HepG2 (cell line): ENCODE measurements around the gene ATE1. TPM values are rescaled to one million over a fixed set of nuclear protein-coding genes. Genes with fewer than 3 reads are reported as not detected.

ENCODE experiments used
- MEIS1 ChIP-seq: sonication (generic); formaldehyde crosslinking; IDR thresholded peaks from 2 replicates; pipeline ENCODE4 v1.9.0; 2021; ENCODE audit warnings: mild to moderate bottlenecking, missing genetic modification reagents, moderate library complexity, borderline replicate concordance
- NCOA1 ChIP-seq: sonication (generic); formaldehyde crosslinking; IDR thresholded peaks from 2 replicates; pipeline ENCODE4 v1.9.0; 2021; ENCODE audit warnings: missing genetic modification reagents
- PAF1 ChIP-seq: IDR thresholded peaks from 2 replicates; pipeline ENCODE4 v1.6.1; 2016; ENCODE audit warnings: missing genetic modification reagents, missing compliant biosample characterization
- RELA ChIP-seq: sonication (generic); formaldehyde crosslinking; IDR thresholded peaks from 2 replicates; pipeline ENCODE4 v1.4.0; 2020; ENCODE audit warnings: missing genetic modification reagents
- RFX3 ChIP-seq: IDR thresholded peaks from 2 replicates; pipeline ENCODE4 v1.6.1; 2016; ENCODE audit warnings: missing biosample characterization, missing genetic modification reagents
- SIX1 ChIP-seq: sonication (generic); formaldehyde crosslinking; IDR thresholded peaks from 2 replicates; pipeline ENCODE4 v1.4.0; 2020; ENCODE audit warnings: missing genetic modification reagents, borderline replicate concordance
- SKI ChIP-seq: fragments of 450-650 bp; IDR thresholded peaks from one replicate; pipeline ENCODE4 v1.6.1; 2018; ENCODE audit warnings: mild to moderate bottlenecking; ENCODE audit not compliant: partially characterized antibody
- THYN1 ChIP-seq: sonication (generic); formaldehyde crosslinking; IDR thresholded peaks from 2 replicates; pipeline ENCODE4 v1.8.1; 2023; ENCODE audit warnings: low read depth, mild to moderate bottlenecking, moderate library complexity, missing genetic modification reagents, borderline replicate concordance
- WIZ ChIP-seq: sonication (generic); formaldehyde crosslinking; IDR thresholded peaks from 2 replicates; pipeline ENCODE4 v1.5.1; 2020; ENCODE audit warnings: mild to moderate bottlenecking, missing genetic modification reagents
- ZFP82 ChIP-seq: sonication (generic); formaldehyde crosslinking; IDR thresholded peaks from 2 replicates; pipeline ENCODE4 v1.5.1; 2020; ENCODE audit warnings: mild to moderate bottlenecking, missing genetic modification reagents, borderline replicate concordance
- ZNF629 ChIP-seq: sonication (generic); formaldehyde crosslinking; conservative IDR thresholded peaks from 2 replicates; pipeline ENCODE4 v1.5.0; 2020; ENCODE audit warnings: missing genetic modification reagents
- polyA plus RNA-seq, 8 experiments: library from polyadenylated mRNA; depleted of rRNA in 3 of 8; stranded (reverse) in 7 of 8; unstranded in 1 of 8; fragments of >200 nt; fragmentation: Illumina TruSeq in 4 of 8; extraction: Trizol in 4 of 8; gene quantifications; 2 replicates each; pipeline versions ENCODE4 v1.2.1 to v1.2.3, GENCODE V29; 2011 to 2016; ENCODE audit warnings: low read depth in 4 of 8, missing spikeins in 1 of 8, mixed read lengths in 1 of 8; ENCODE audit not compliant: insufficient read depth in 1 of 8
- total RNA-seq, 5 experiments: library from RNA; depleted of rRNA; stranded (reverse); fragments of >200 nt; fragmentation: Illumina TruSeq; extraction: Trizol; gene quantifications; 2 replicates each; pipeline ENCODE4 v1.2.3, GENCODE V29; 2016; ENCODE audit warnings: low read depth in 1 of 5
- TF ChIP-seq, protein P1 (sequence below): sonication (generic); formaldehyde crosslinking; IDR thresholded peaks from 2 replicates; pipeline ENCODE4 v1.4.0; 2020; ENCODE audit warnings: mild to moderate bottlenecking, missing genetic modification reagents
- TF ChIP-seq, protein P2 (sequence below): sonication (generic); formaldehyde crosslinking; conservative IDR thresholded peaks from 2 replicates; pipeline ENCODE4 v1.4.0; 2020; ENCODE audit warnings: mild to moderate bottlenecking, missing genetic modification reagents, moderate library complexity
- TF ChIP-seq, protein P3 (sequence below): sonication (generic); formaldehyde crosslinking; IDR thresholded peaks from 2 replicates; pipeline ENCODE4 v1.4.0; 2020; ENCODE audit warnings: missing genetic modification reagents

Gene ATE1
- total and polyA plus RNA-seq, 2 of the 13 experiments (the other 11 are each of a cell fraction or from before 2014, with no cell fraction given): 17.5 to 42.2 TPM

DNA sequence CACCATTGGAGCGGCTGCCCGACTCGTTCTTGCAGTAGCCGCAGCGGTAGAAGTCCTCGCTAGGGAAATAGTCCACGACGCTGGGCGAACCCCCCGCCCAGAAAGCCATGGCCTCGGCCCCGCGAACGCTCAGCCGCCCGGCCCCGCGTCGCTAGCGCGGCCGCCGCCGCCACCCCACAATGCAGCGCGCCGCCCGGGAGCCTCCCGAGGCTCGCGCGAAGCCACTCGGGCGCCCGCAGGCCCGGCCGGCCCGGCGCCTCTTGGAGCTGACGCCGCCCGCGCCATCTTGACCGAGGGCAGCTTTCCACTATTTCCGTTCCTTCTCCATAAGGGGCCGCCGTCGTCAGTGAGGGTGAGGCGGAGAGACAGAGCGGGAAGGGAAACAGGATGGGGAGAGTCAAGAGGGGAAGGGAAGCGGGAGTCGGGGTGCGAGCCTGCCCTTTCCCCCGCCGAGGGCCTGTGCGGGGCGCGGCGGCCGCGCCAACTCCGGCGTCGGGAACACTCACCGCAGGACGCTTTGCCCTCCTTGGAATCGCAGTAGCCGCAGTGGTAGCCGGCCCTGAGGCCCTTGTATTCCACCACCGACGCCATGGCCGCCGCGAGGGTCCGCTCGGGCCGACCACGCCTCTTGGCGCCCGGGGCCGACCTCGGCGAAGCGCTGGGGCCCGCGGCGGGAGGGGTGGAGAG, at the start of gene ATE1 (continued):
- TF ChIP-seq, protein P1, sequence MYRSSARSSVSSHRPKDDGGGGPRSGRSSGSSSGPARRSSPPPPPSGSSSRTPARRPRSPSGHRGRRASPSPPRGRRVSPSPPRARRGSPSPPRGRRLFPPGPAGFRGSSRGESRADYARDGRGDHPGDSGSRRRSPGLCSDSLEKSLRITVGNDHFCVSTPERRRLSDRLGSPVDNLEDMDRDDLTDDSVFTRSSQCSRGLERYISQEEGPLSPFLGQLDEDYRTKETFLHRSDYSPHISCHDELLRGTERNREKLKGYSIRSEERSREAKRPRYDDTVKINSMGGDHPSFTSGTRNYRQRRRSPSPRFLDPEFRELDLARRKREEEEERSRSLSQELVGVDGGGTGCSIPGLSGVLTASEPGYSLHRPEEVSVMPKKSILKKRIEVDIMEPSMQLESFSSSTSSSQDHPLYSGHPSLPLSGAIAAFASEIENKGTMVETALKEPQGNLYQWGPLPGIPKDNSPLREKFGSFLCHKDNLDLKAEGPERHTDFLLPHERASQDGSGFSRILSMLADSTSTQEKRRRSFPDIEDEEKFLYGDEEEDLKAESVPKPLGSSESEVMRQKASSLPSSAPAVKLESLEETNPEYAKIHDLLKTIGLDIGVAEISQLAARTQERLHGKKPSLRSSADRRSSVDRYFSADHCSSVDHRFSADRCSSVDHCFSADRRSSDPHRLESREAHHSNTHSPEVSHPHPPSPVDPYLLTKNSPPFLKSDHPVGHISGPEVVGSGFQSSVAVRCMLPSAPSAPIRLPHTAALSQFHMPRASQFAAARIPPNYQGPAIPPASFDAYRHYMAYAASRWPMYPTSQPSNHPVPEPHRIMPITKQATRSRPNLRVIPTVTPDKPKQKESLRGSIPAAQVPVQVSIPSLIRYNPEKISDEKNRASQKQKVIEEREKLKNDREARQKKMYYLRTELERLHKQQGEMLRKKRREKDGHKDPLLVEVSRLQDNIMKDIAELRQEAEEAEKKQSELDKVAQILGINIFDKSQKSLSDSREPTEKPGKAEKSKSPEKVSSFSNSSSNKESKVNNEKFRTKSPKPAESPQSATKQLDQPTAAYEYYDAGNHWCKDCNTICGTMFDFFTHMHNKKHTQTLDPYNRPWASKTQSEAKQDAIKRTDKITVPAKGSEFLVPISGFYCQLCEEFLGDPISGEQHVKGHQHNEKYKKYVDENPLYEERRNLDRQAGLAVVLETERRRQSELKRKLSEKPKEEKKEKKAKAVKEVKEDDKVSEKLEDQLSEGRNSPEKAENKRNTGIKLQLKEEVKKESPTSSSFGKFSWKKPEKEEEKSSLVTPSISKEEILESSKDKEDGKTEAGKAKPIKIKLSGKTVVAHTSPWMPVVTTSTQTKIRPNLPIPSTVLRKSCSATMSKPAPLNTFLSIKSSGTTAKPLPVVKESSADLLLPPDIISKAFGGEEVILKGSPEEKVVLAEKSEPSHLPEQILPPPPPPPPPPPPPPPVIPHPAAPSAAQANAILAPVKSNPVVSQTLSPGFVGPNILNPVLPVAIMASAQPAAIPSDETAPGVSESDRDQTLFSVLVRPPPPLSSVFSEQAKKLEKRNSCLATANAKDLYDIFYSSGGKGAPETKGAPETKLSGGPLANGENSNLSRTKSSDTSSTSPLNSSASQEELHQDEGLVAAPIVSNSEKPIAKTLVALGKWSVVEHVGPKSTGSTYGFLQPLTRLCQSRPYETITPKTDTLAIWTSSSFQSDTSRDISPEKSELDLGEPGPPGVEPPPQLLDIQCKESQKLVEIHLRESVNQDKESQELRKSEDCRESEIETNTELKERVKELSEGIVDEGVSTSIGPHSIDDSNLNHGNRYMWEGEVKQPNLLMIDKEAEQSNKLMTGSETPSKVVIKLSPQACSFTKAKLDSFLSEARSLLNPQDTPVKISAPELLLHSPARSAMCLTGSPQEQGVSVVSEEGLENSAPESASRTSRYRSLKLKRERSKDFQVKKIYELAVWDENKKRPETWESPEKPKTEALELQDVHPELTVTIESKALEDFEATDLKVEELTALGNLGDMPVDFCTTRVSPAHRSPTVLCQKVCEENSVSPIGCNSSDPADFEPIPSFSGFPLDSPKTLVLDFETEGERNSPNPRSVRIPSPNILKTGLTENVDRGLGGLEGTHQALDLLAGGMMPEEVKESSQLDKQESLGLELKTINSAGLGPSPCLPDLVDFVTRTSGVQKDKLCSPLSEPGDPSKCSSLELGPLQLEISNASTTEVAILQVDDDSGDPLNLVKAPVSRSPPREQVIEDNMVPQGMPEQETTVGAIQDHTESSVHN (CRISPR knock-in tag): no peak
- TF ChIP-seq RFX3 (CRISPR knock-in tag) (no peak), RELA (CRISPR knock-in tag) (no peak), PAF1 (CRISPR knock-in tag) (no peak), ZNF629 (CRISPR knock-in tag) (no peak), WIZ (no peak), SIX1 (CRISPR knock-in tag) (0 out of 2 replicates have a peak, but pooled peaks have one; percentile 2), NCOA1 (CRISPR knock-in tag) (no peak), SKI (no peak), THYN1 (CRISPR knock-in tag) (no peak), MEIS1 (no peak), ZFP82 (CRISPR knock-in tag) (peak; percentile 96)
- TF ChIP-seq, protein P2, sequence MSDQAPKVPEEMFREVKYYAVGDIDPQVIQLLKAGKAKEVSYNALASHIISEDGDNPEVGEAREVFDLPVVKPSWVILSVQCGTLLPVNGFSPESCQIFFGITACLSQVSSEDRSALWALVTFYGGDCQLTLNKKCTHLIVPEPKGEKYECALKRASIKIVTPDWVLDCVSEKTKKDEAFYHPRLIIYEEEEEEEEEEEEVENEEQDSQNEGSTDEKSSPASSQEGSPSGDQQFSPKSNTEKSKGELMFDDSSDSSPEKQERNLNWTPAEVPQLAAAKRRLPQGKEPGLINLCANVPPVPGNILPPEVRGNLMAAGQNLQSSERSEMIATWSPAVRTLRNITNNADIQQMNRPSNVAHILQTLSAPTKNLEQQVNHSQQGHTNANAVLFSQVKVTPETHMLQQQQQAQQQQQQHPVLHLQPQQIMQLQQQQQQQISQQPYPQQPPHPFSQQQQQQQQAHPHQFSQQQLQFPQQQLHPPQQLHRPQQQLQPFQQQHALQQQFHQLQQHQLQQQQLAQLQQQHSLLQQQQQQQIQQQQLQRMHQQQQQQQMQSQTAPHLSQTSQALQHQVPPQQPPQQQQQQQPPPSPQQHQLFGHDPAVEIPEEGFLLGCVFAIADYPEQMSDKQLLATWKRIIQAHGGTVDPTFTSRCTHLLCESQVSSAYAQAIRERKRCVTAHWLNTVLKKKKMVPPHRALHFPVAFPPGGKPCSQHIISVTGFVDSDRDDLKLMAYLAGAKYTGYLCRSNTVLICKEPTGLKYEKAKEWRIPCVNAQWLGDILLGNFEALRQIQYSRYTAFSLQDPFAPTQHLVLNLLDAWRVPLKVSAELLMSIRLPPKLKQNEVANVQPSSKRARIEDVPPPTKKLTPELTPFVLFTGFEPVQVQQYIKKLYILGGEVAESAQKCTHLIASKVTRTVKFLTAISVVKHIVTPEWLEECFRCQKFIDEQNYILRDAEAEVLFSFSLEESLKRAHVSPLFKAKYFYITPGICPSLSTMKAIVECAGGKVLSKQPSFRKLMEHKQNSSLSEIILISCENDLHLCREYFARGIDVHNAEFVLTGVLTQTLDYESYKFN (CRISPR knock-in tag): no peak; the same call in 1 of the 2 replicates
- TF ChIP-seq, protein P3, sequence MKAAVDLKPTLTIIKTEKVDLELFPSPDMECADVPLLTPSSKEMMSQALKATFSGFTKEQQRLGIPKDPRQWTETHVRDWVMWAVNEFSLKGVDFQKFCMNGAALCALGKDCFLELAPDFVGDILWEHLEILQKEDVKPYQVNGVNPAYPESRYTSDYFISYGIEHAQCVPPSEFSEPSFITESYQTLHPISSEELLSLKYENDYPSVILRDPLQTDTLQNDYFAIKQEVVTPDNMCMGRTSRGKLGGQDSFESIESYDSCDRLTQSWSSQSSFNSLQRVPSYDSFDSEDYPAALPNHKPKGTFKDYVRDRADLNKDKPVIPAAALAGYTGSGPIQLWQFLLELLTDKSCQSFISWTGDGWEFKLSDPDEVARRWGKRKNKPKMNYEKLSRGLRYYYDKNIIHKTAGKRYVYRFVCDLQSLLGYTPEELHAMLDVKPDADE (CRISPR knock-in tag): no peak
